ENCODE data around the gene CLBA1.
"Not testable (repeated sequence)": the region's sequence is repeated elsewhere in the genome, so short reads cannot be mapped to it uniquely, and the experiment has no call there.

DNA sequence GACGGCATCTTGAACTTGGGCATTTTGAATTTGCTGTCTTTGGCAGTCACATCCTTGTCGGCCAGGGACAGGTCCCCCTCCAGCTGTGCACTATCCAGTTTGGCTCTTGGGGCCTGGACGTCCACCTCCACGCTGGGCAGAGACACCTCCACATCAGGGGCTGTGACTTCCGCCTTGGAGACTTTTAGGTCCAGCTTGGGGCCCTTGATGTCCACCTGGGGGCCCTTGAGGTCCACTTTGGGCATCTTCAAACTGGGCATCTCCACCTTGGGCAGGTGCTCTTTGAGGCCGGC, 41.6 kb upstream of the CLBA1 start:
- TF ChIP-seq, protein P1, sequence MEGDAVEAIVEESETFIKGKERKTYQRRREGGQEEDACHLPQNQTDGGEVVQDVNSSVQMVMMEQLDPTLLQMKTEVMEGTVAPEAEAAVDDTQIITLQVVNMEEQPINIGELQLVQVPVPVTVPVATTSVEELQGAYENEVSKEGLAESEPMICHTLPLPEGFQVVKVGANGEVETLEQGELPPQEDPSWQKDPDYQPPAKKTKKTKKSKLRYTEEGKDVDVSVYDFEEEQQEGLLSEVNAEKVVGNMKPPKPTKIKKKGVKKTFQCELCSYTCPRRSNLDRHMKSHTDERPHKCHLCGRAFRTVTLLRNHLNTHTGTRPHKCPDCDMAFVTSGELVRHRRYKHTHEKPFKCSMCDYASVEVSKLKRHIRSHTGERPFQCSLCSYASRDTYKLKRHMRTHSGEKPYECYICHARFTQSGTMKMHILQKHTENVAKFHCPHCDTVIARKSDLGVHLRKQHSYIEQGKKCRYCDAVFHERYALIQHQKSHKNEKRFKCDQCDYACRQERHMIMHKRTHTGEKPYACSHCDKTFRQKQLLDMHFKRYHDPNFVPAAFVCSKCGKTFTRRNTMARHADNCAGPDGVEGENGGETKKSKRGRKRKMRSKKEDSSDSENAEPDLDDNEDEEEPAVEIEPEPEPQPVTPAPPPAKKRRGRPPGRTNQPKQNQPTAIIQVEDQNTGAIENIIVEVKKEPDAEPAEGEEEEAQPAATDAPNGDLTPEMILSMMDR (IDR thresholded peaks at IDR 0.05; ENCODE audit: low read depth, low read length, poor library complexity, severe bottlenecking): not testable (repeated sequence)
- TF ChIP-seq EZH2phosphoT487 (IDR thresholded peaks at IDR 0.05; ENCODE audit: borderline replicate concordance, low read length): not testable (repeated sequence)

Measured in DOHH2 (cell line).